OCI-LY3 (cell line): ENCODE results near the gene FAM98A.

Experiments
- EZH2phosphoT487 ChIP-seq: fragments of 200-600 bp; shearing (Covaris generic); IDR thresholded peaks from 2 replicates; pipeline ENCODE4 v1.6.1; 2018; ENCODE audit warnings: antibody characterized with exemption, mixed run types, low read depth
- TF ChIP-seq, protein P1 (sequence below): fragments of 200-600, 300-600 bp; sonication (generic); IDR thresholded peaks from 2 replicates; pipeline ENCODE4 v1.5.1; 2014; ENCODE audit warnings: antibody characterized with exemption, low read length, low read depth

DNA sequence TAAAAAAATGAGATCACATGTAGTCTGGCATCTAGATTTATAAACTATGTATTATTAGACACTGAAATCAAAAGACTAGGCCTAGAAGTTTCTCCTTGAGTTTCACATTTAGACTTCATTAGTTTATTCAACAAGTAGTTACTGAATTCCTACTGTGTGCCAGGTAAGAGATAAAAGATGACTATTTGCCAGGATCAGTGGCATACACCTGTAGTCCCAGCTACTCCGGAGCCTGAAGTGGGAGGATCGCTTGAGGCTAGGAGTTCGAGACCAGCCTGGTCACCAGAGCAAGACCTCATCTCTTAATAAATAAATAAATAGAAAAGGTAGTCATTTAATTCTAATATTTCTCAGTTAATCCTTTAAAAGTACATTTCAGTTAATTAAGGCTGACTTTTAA is 2.1 kb downstream of the FAM98A start:
- TF ChIP-seq, protein P1, sequence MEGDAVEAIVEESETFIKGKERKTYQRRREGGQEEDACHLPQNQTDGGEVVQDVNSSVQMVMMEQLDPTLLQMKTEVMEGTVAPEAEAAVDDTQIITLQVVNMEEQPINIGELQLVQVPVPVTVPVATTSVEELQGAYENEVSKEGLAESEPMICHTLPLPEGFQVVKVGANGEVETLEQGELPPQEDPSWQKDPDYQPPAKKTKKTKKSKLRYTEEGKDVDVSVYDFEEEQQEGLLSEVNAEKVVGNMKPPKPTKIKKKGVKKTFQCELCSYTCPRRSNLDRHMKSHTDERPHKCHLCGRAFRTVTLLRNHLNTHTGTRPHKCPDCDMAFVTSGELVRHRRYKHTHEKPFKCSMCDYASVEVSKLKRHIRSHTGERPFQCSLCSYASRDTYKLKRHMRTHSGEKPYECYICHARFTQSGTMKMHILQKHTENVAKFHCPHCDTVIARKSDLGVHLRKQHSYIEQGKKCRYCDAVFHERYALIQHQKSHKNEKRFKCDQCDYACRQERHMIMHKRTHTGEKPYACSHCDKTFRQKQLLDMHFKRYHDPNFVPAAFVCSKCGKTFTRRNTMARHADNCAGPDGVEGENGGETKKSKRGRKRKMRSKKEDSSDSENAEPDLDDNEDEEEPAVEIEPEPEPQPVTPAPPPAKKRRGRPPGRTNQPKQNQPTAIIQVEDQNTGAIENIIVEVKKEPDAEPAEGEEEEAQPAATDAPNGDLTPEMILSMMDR: no peak
- no peak for TF ChIP-seq EZH2phosphoT487
